HepG2 (cell line): Measurements from ENCODE around the gene CNPY4. TPM values are rescaled to one million over a fixed set of nuclear protein-coding genes. Genes with fewer than 3 reads are reported as not detected.
A peak's percentile ranks its signal among the peaks of the same experiment; 100 is the strongest.

ENCODE experiments used
- ATAC-seq: fragments of 200-7000 bp; cut with Tn5 transposase; 3 replicates; pipeline ENCODE4 v1.9.1; 2020; ENCODE audit warnings: mild to moderate bottlenecking, moderate library complexity
- BruUV-seq: library from RNA; stranded (reverse); fragments of 400-500 nt; replicated peaks from 2 replicates; lab custom pipeline; 2021; lab: Mats Ljungman, UMichigan
- CTCF ChIA-PET: fragments of 300-600 bp; formaldehyde crosslinking; extraction: SDS; loops from one replicate; lab custom pipeline; 2021; ENCODE audit warnings: low total read pairs, inconsistent platforms, low intra/inter-chr PET ratio; lab: Yijun Ruan, JAX
- POLR2A ChIA-PET: fragments of 350-600 bp; sonication (Branson Sonifier 250); formaldehyde crosslinking; loops from one replicate; lab custom pipeline; 2020; ENCODE audit warnings: antibody characterized with exemption, inconsistent platforms; lab: Yijun Ruan, JAX
- DNase-seq: peaks from one replicate; pipeline ENCODE4 v3.0.0-alpha.2; 2015; ENCODE audit warnings: low spot score
- FAIRE-seq: peaks from 3 replicates; lab custom pipeline; 2011; peaks lifted over from hg19 to GRCh38; lab: Jason Lieb, UNC
- H2AFZ ChIP-seq: one replicate; pipeline ENCODE4 v1.6.1; 2011; ENCODE audit warnings: low read length, inconsistent platforms
- H3K27ac ChIP-seq: fragments of 300-600 bp; 3 replicates; pipeline ENCODE4 v1.8.0; 2011; ENCODE audit warnings: mixed run types, mild to moderate bottlenecking, mixed read lengths, low read length, inconsistent platforms; ENCODE audit not compliant: insufficient read depth; ENCODE audit errors: extremely low read length
- H3K27me3 ChIP-seq, 2 experiments: fragments of 200-600 bp in 1 of 2; 2 replicates in 1 of 2; 3 replicates in 1 of 2; pipeline versions ENCODE4 v1.6.0 to v1.8.0; 2011; ENCODE audit warnings: low read length in 2 of 2, mild to moderate bottlenecking in 2 of 2, moderate library complexity in 2 of 2, inconsistent platforms in 1 of 2; ENCODE audit not compliant: insufficient read depth in 2 of 2, control insufficient read depth in 1 of 2
- H3K36me3 ChIP-seq, 2 experiments: fragments of 200-600 bp in 1 of 2; replicated peaks in 1 of 2; 2 replicates in 1 of 2; 3 replicates in 1 of 2; pipeline versions ENCODE4 v1.5.1 to v1.8.0; 2011; ENCODE audit warnings: low read length in 2 of 2, inconsistent platforms in 1 of 2; ENCODE audit not compliant: insufficient read depth in 2 of 2, control insufficient read depth in 1 of 2
- H3K4me1 ChIP-seq: 2 replicates; pipeline ENCODE4 v1.5.1; 2012; ENCODE audit warnings: low read length, inconsistent platforms; ENCODE audit not compliant: insufficient read depth
- H3K4me2 ChIP-seq: 2 replicates; pipeline ENCODE4 v1.6.0; 2011; ENCODE audit warnings: low read depth, low read length, inconsistent platforms
- H3K4me3 ChIP-seq, 3 experiments: fragments of 200-600 bp in 1 of 3; sonication (generic), shearing (Covaris generic) in 1 of 3; replicated peaks in 1 of 3; 2 replicates each; pipeline ENCODE4 v1.5.1; 2011 to 2016; ENCODE audit warnings: low read length in 3 of 3, inconsistent platforms in 2 of 3, low read depth in 2 of 3, mild to moderate bottlenecking in 2 of 3, control low read depth in 1 of 3, mixed read lengths in 1 of 3; ENCODE audit not compliant: insufficient read depth in 1 of 3
- H3K79me2 ChIP-seq: one replicate; pipeline ENCODE4 v1.6.1; 2011; ENCODE audit warnings: low read length, inconsistent platforms; ENCODE audit not compliant: insufficient read depth
- H3K9ac ChIP-seq: 2 replicates; pipeline ENCODE4 v1.6.0; 2011; ENCODE audit warnings: mild to moderate bottlenecking, low read depth, low read length, inconsistent platforms; ENCODE audit not compliant: insufficient read depth
- H3K9me3 ChIP-seq: 2 replicates; pipeline ENCODE4 v1.5.1; 2012; ENCODE audit warnings: mild to moderate bottlenecking, low read length
- H4K20me1 ChIP-seq: 2 replicates; pipeline ENCODE4 v1.6.0; 2011; ENCODE audit warnings: inconsistent platforms, mild to moderate bottlenecking, low read length, moderate library complexity; ENCODE audit not compliant: insufficient read depth
- AGO2 ChIP-seq: fragments of 200-400 bp; formaldehyde crosslinking; optimal IDR thresholded peaks from 2 replicates; pipeline ENCODE3; 2017; ENCODE audit warnings: mild to moderate bottlenecking, low read depth, low read length, moderate library complexity
- ASH2L ChIP-seq: fragments of 300-600, 200-600 bp; sonication (generic); IDR thresholded peaks from 2 replicates; pipeline ENCODE4 v1.7.0; 2017; ENCODE audit warnings: low read depth, mild to moderate bottlenecking, moderate library complexity, mixed read lengths, low read length; ENCODE audit not compliant: insufficient read length
- CAMTA2 ChIP-seq: sonication (generic); formaldehyde crosslinking; IDR thresholded peaks from 2 replicates; pipeline ENCODE4 v1.4.0; 2020; ENCODE audit warnings: mild to moderate bottlenecking, missing genetic modification reagents, borderline replicate concordance
- CEBPB ChIP-seq: IDR thresholded peaks from 2 replicates; pipeline ENCODE4 v1.6.1; 2011; ENCODE audit warnings: low read depth, low read length, improper control_type of control experiment, borderline replicate concordance
- PAWR ChIP-seq: sonication (generic); formaldehyde crosslinking; IDR thresholded peaks from 2 replicates; pipeline ENCODE4 v1.4.0; 2020; ENCODE audit warnings: missing genetic modification reagents, mild to moderate bottlenecking, borderline replicate concordance
- POLR2AphosphoS5 ChIP-seq: IDR thresholded peaks from 2 replicates; pipeline ENCODE4 v1.6.1; 2012; ENCODE audit warnings: low read depth, low read length
- POLR2G ChIP-seq: fragments of 200-400 bp; formaldehyde crosslinking; IDR thresholded peaks from 2 replicates; pipeline ENCODE4 v1.6.1; 2018; ENCODE audit warnings: mild to moderate bottlenecking, low read depth, low read length, moderate library complexity
- PRPF4 ChIP-seq: fragments of 200-400 bp; formaldehyde crosslinking; IDR thresholded peaks from 2 replicates; pipeline ENCODE4 v1.6.1; 2016; ENCODE audit warnings: low read length, low read depth; ENCODE audit not compliant: poor library complexity, severe bottlenecking
- SOX13 ChIP-seq, 3 experiments: fragments of 450-650 bp in 1 of 3; sonication (generic) in 1 of 3; formaldehyde crosslinking in 1 of 3; IDR thresholded peaks in 2 of 3; conservative IDR thresholded peaks in 1 of 3; 2 replicates each; pipeline versions ENCODE4 v1.5.0 to v1.6.1; 2016 to 2020; ENCODE audit warnings: antibody characterized with exemption in 1 of 3, mild to moderate bottlenecking in 1 of 3, missing compliant biosample characterization in 1 of 3, missing genetic modification reagents in 1 of 3, moderate library complexity in 1 of 3
- SSRP1 ChIP-seq: IDR thresholded peaks from 2 replicates; pipeline ENCODE4 v1.6.1; 2016; ENCODE audit warnings: control low read depth
- TBL1XR1 ChIP-seq: fragments of 150-350 bp; IDR thresholded peaks from 2 replicates; pipeline ENCODE4 v1.6.1; 2014; ENCODE audit warnings: borderline replicate concordance, low read length; ENCODE audit not compliant: partially characterized antibody
- ZBTB38 ChIP-seq: sonication (generic); formaldehyde crosslinking; IDR thresholded peaks from 2 replicates; pipeline ENCODE4 v1.5.1; 2020; ENCODE audit warnings: mild to moderate bottlenecking, missing genetic modification reagents
- ZNF512B ChIP-seq: sonication (generic); formaldehyde crosslinking; IDR thresholded peaks from 2 replicates; pipeline ENCODE4 v1.5.1; 2020; ENCODE audit warnings: missing genetic modification reagents, mild to moderate bottlenecking, borderline replicate concordance
- ZZZ3 ChIP-seq: sonication (generic); formaldehyde crosslinking; IDR thresholded peaks from 2 replicates; pipeline ENCODE4 v1.4.0; 2020; ENCODE audit warnings: missing genetic modification reagents, mild to moderate bottlenecking, borderline replicate concordance
- WGBS: methylation state at CpG from one replicate; pipeline ENCODE4 v1.1.6; 2017; ENCODE audit warnings: low lambda C conversion rate; 5-methylcytosine and 5-hydroxymethylcytosine counted together
- in situ Hi-C: cut with HindIII; loops from 2 replicates; pipeline ENCODE4 v1.10.0; 2017; ENCODE audit warnings: low pct_unique_long_range_greater_than_20kb; ENCODE audit not compliant: extremely low pct_ligation_motif_present
- intact Hi-C: fragments of 100-400 bp; cut with micrococcal nuclease; formaldehyde crosslinking; loops from one replicate; pipeline ENCODE4 v1.10.0; 2022; ENCODE audit not compliant: unreplicated experiment
- polyA plus RNA-seq, 8 experiments: library from polyadenylated mRNA; depleted of rRNA in 3 of 8; stranded (reverse) in 7 of 8; unstranded in 1 of 8; fragments of >200 nt; fragmentation: Illumina TruSeq in 4 of 8; extraction: Trizol in 4 of 8; gene quantifications; 2 replicates each; pipeline versions ENCODE4 v1.2.1 to v1.2.3, GENCODE V29; 2011 to 2016; ENCODE audit warnings: low read depth in 4 of 8, missing spikeins in 1 of 8, mixed read lengths in 1 of 8; ENCODE audit not compliant: insufficient read depth in 1 of 8
- total RNA-seq, 5 experiments: library from RNA; depleted of rRNA; stranded (reverse); fragments of >200 nt; fragmentation: Illumina TruSeq; extraction: Trizol; gene quantifications; 2 replicates each; pipeline ENCODE4 v1.2.3, GENCODE V29; 2016; ENCODE audit warnings: low read depth in 1 of 5

CNPY4 gene
- total and polyA plus RNA-seq, 2 of the 13 experiments (the other 11 are each of a cell fraction or from before 2014, with no cell fraction given): 6.2 to 12.7 TPM

DNA sequence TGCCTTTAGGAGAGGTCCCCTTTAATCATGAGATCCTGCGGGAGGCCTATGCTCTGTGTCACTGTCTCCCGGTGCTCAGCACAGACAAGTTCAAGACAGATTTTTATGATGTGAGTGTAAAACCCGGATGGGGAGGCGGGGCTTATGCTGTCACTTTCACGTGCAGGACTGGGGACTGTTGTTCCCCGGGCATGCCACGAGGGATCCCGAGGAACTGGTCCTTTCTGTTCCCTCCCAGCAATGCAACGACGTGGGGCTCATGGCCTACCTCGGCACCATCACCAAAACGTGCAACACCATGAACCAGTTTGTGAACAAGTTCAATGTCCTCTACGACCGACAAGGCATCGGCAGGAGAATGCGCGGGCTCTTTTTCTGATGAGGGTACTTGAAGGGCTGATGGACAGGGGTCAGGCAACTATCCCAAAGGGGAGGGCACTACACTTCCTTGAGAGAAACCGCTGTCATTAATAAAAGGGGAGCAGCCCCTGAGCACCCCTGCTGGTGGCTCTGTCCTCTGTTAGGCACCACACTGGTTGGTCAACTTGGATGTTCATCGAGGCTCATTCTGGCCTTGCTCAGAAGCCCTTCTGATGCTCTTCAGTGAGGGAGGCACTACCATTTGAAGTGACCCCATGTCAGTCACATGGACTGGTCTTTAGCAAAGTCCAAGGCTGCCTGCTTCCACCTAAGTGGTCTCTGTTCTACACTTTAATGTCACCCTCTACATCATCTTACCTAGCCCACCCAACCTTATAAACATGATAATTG is 27.8 kb upstream of the CNPY4 start (continued):
- no peak for TF ChIP-seq CEBPB
- 0 out of 2 replicates have a peak, but pooled peaks have one; percentile 45 for TF ChIP-seq SSRP1 (CRISPR knock-in tag)
- TF ChIP-seq ZZZ3 (CRISPR knock-in tag): no peak
- peak; percentile 73 for TF ChIP-seq POLR2G
- peak; percentile 92 for TF ChIP-seq AGO2

GRCh38 chr7:100093054-100093453 is 26.4 kb upstream of the CNPY4 start:
- no peak for TF ChIP-seq TBL1XR1
- no peak for TF ChIP-seq ASH2L
- TF ChIP-seq POLR2AphosphoS5: peak; percentile 36
- no peak for TF ChIP-seq PAWR (CRISPR knock-in tag)
- TF ChIP-seq CAMTA2 (CRISPR knock-in tag): no peak
- no peak for TF ChIP-seq SOX13 (IDR thresholded peaks at IDR 0.05)
- TF ChIP-seq SOX13 (CRISPR knock-in tag; conservative IDR thresholded peaks at IDR 0.05 in 1 of 2, IDR thresholded peaks at IDR 0.05 in 1 of 2): peak in 1 of 2 experiments; percentile 15; a peak in 1 of 4 replicates
- no peak for TF ChIP-seq ZNF512B (CRISPR knock-in tag)
- peak; percentile 1 for TF ChIP-seq PRPF4
- TF ChIP-seq ZBTB38 (CRISPR knock-in tag): no peak
- Histone ChIP-seq H3K79me2 (peaks cover 10% of the 10 kb centered on the region), H3K4me2 (no peak overlapping the region), H3K27ac (peak overlapping the region; percentile 26), H3K4me3 (no peak overlapping the region), H3K36me3 (peaks cover 47 to 75% of the 10 kb centered on the region in 2 experiments), H4K20me1 (no peaks in the 10 kb centered on the region), H3K9ac (no peak overlapping the region), H3K27me3 (no peaks in the 10 kb centered on the region; a peak in 1 of 5 replicates), H3K4me1 (peaks cover 35% of the 10 kb centered on the region), H3K9me3 (no peaks in the 10 kb centered on the region), H2AFZ (no peak overlapping the region)
- WGBS: 87% methylated on average over 8 of the region's 8 CpGs
- POLR2A ChIA-PET: interaction anchor here (4.3 kb wide), 1 partner anchor 8 kb away, joined by 33 read pairs; the partner anchor contains the start of genes AP4M1 and MCM7
- peak; percentile 2; the same call in 1 of the 3 replicates for ATAC-seq
- in situ Hi-C loops: no loop called here
- no peak for DNase-seq
- FAIRE-seq: no peak
- intact Hi-C loops: no loop called here
- BruUV-seq: TSS peak; percentile 30
- CTCF ChIA-PET: no interaction called here
